AG08396 (cell line): ENCODE results near the gene ADGRB2.
A peak's percentile ranks its signal among the peaks of the same experiment; 100 is the strongest.

ENCODE experiments used
- DNase-seq: peaks from one replicate; pipeline ENCODE4 v3.0.0; 2012; ENCODE audit warnings: low spot score, mixed read lengths

Gene ADGRB2

GRCh38 chr1:31697369-31697984, 66.7 kb downstream of the ADGRB2 start:
- DNase-seq, result no peak

GRCh38 chr1:31696242-31696641, 67.9 kb downstream of the ADGRB2 start:
- no peak for DNase-seq

- no peak for DNase-seq
These were observed 68.8 kb downstream of the ADGRB2 start for GRCh38 chr1:31695327-31695726.

GRCh38 chr1:31694964-31695313, 69.2 kb downstream of the ADGRB2 start:
- DNase-seq, result no peak

GRCh38 chr1:31694069-31694963, 69.8 kb downstream of the ADGRB2 start:
- no peak for DNase-seq

- DNase-seq, result no peak
These were observed 70.9 kb downstream of the ADGRB2 start for GRCh38 chr1:31693231-31693630.

GRCh38 chr1:31691951-31692350, 72.2 kb downstream of the ADGRB2 start:
- DNase-seq, result no peak

- no peak for DNase-seq
These were observed 72.7 kb downstream of the ADGRB2 start for GRCh38 chr1:31691446-31691845.

GRCh38 chr1:31690921-31691320, 73.2 kb downstream of the ADGRB2 start:
- DNase-seq, result no peak

GRCh38 chr1:31689854-31690253, 74.3 kb downstream of the ADGRB2 start:
- DNase-seq, result peak; percentile 92

GRCh38 chr1:31689379-31689778, 74.8 kb downstream of the ADGRB2 start:
- no peak for DNase-seq

- DNase-seq, result no peak
These were observed 75.8 kb downstream of the ADGRB2 start for GRCh38 chr1:31688233-31688918.

- no peak for DNase-seq
These were observed 76.5 kb downstream of the ADGRB2 start for GRCh38 chr1:31687601-31688000.

GRCh38 chr1:31685795-31686194, 78.3 kb downstream of the ADGRB2 start:
- no peak for DNase-seq

- no peak for DNase-seq
These were observed 80.1 kb downstream of the ADGRB2 start for GRCh38 chr1:31683997-31684396.

GRCh38 chr1:31681415-31681814, 82.7 kb downstream of the ADGRB2 start:
- no peak for DNase-seq

GRCh38 chr1:31679676-31680230, 84.4 kb downstream of the ADGRB2 start:
- no peak for DNase-seq

GRCh38 chr1:31679091-31679490, 85.0 kb downstream of the ADGRB2 start:
- no peak for DNase-seq

- DNase-seq, result no peak
These were observed 85.5 kb downstream of the ADGRB2 start for GRCh38 chr1:31678681-31679080.

GRCh38 chr1:31677949-31678348, 86.2 kb downstream of the ADGRB2 start:
- DNase-seq, result no peak

GRCh38 chr1:31677401-31677800, 86.7 kb downstream of the ADGRB2 start:
- DNase-seq, result no peak
